Dermis blood vessel endothelial cell (primary cell): ENCODE results near the gene PANX1. TPM values are rescaled to one million over a fixed set of nuclear protein-coding genes. Genes with fewer than 3 reads are reported as not detected.
"Not testable (repeated sequence)": the region's sequence is repeated elsewhere in the genome, so short reads cannot be mapped to it uniquely, and the experiment has no call there.

Experiments used
- DNase-seq: peaks from one replicate; pipeline ENCODE4 v3.0.0; 2010
- total RNA-seq: library from RNA; depleted of rRNA; stranded (reverse); fragments of >200 nt; gene quantifications from 2 replicates; pipeline ENCODE4 v1.2.3, GENCODE V29; 2014

The PANX1 gene
- total RNA-seq, 1 donor from 2014 or later, result 24.8 TPM

DNA sequence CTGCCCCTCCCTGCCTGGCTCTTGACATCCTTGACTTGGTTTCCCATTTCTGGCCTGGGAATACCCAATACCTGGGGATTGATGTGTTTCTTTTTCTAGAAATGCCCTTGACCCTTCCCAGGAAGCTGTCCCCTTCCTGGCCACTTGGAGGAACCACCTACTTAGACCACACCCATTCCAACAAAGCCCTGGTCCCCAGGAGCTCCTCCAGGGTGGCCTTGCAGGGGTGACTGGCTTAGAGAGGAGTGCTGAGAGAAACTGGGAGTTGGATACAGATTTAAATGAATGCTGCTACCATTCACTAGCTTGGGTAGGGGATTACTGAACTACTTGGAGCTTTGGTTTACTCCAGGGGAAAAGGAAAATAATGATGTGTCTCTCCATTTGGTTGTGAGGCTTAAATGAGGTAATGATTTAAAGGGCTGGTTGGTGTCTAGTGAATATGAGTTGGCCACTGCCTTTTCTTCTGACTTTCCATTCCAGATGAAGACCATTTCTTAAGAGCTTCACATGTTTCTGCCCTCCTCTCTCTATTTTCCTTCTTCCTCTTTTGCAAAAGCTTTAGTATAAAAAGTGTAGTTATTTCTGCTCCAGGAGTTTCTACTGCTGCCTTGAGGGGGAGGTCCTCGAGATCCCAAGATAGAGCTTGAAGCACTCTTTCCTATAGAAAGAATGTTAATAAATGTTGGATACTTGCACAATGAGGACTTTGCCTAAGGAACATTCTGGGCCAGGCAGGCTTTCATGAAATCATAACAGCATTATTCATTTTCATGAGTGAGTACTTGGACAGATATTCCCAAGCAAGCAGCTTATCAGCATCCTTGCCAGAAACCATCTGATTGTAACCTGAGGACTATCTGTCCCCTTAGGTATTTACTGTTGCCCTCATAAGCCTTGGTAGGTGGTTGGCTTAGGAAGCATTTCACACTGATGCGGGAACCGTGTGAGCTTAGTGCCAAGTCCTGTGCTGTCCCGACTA, 22.4 kb downstream of the PANX1 start:
- no peak for DNase-seq

- DNase-seq, result peak; percentile 81
These were observed 23.4 kb downstream of the PANX1 start for GRCh38 chr11:94151903-94152677.

DNA sequence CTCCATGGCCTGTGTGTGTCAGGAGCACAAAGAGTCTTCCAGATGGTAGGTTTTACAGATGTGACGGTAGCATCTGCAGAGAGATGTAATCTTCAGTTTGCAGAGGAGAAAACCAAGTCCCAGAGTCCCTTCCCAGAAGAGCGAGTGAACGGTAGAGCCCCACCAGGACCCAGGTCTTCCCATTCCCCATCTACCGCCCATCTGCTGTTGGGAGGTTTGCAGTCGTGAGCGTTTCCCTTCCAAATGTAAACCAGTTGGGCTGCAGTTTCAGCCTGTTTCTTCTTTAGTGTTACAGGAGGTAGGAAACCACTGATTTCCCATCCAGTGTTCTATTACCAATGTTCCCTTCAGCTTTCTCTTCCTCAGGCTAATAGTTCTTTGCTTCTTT, 24.0 kb downstream of the PANX1 start:
- DNase-seq, result no peak

- DNase-seq, result no peak
These were observed 24.7 kb downstream of the PANX1 start for GRCh38 chr11:94153320-94153719.

GRCh38 chr11:94154095-94154856, 25.6 kb downstream of the PANX1 start:
- DNase-seq, result no peak

- DNase-seq, result not testable (repeated sequence)
These were observed 28.7 kb downstream of the PANX1 start for GRCh38 chr11:94157339-94157738.

GRCh38 chr11:94168882-94169281, 40.2 kb downstream of the PANX1 start:
- no peak for DNase-seq

GRCh38 chr11:94169516-94169915, 40.9 kb downstream of the PANX1 start:
- no peak for DNase-seq

GRCh38 chr11:94169930-94170545, 41.4 kb downstream of the PANX1 start:
- DNase-seq, result no peak

DNA sequence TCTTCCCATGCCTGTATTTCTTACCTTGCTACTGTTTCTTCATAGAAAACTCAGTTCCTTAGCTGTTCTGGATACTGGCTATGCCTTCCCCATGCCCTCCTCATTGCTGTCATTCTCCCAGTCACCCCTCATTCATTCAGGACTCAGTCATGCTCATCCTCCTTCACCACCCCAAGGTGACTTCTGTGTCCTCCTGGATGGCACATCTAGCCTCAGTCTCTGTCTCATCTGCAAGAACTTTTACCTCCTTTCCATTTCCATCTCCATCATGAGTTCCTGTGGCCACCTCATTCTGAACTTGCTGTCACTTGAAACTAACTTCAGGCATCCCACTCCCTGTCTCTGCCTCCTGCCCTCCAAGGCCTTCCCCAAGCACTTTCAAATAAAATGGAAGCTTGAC, 42.3 kb downstream of the PANX1 start:
- no peak for DNase-seq

- peak; percentile 69 for DNase-seq
These were observed 43.2 kb downstream of the PANX1 start for GRCh38 chr11:94171693-94172440.

DNA sequence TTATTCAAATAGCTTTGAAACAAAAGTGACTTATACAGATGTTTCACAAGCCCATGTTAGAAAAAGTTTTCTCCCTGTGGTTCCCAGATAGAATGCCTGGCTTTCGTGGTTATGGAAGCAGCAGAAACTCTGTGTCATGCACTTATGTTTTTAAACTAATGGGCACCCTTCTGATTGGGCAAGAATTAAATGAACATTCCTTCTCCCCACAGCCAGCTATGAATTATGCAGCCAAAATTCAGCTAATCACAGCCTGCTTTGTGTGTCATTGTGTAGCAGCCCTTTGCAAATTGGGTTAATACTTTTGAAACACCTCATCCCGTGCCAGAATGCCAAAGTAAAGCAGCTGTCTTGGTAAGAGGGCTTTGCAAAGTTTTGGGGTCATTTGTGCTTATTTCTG, 46.9 kb downstream of the PANX1 start:
- no peak for DNase-seq

- DNase-seq, result no peak
These were observed 49.7 kb downstream of the PANX1 start for GRCh38 chr11:94178331-94178730.

DNA sequence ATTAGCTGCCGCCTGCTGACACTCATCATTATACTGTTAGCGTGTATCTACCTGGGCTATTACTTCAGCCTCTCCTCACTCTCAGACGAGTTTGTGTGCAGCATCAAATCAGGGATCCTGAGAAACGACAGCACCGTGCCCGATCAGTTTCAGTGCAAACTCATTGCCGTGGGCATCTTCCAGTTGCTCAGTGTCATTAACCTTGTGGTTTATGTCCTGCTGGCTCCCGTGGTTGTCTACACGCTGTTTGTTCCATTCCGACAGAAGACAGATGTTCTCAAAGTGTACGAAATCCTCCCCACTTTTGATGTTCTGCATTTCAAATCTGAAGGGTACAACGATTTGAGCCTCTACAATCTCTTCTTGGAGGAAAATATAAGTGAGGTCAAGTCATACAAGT, 51.1 kb downstream of the PANX1 start:
- no peak for DNase-seq

DNA sequence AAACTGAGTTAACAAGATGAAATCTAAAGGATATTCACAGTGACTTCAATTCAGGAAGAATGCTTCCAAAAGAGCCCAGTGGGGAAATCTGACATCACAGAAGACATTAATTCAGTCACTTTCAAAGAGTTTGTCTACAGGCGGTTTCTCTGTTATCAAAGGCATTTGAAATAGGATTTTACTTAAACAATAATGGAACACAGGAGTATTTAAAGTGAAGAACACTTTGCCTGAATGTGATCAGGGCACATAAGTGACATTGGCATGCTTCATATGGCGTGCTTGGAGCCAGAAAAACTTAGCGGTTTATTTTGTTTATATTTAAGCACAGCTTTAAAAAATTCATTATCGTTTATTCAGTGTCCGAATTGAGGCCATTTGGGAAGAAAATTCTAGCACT, 52.9 kb downstream of the PANX1 start:
- no peak for DNase-seq

DNA sequence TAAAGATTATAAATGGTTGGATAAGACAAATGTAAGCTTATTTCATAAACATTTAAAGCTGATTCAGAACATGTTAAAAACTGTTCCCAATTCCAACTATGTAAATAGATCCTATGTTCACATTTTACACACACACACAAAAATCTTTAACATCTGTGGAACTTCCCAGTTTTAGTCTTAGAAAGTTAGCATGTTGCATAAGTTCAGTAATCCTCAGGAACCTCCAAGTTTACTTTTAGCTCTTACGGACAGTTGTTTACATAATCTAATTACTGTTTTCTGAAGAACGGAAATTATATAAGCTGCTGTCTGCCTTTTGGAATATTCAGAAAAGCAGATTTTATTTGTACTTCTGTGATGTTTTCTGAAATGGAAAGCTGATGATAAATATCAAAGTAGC, 53.3 kb downstream of the PANX1 start:
- no peak for DNase-seq

DNA sequence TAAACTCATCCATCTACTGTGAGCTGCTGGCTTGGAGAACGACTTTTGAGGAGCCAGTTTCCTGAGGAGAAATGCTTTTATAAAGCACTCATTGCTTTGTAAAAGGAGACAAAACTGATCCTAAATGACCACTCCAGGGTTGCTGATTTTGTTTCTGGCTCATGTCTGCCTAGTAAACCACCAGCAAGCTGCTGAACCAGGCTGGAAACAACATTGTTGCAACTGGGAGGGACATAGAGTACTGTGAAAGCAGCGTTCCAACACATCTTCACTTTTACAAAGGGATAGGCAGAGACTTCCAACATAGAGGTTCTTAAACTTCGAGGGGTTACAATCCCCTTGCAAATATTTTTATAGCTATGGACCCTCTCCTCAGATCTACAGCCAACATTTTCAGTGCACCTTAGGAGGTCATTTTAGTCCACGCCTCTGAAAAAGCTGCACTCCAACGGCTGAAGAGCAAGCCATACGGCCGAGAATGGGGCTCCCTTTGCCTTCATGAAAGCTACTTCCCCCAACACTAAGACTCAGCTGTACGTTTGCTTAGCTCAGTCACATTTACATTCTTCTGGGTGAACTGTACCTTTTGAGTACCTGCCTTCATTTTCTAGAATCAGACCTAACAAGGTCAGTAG, 54.7 kb downstream of the PANX1 start:
- no peak for DNase-seq

DNA sequence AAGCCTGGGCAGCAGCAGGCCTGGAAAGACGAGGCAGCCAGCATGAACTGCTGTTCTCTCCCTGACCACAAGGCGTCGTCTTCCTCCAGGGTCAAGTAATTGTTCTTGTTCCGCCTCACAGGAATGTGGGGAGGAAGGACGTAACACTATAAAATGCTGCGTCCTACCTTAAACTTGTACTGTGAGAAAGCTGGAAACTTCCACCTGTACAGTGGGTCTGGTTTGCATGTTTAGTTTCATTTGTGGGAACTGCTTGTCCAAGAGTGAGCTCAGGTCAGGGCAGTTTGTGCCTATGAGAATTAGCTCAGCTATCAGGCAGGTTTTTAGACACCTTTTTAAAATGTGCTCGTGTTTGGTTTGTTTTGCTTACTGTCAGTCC, 55.2 kb downstream of the PANX1 start:
- peak; percentile 86 for DNase-seq

DNA sequence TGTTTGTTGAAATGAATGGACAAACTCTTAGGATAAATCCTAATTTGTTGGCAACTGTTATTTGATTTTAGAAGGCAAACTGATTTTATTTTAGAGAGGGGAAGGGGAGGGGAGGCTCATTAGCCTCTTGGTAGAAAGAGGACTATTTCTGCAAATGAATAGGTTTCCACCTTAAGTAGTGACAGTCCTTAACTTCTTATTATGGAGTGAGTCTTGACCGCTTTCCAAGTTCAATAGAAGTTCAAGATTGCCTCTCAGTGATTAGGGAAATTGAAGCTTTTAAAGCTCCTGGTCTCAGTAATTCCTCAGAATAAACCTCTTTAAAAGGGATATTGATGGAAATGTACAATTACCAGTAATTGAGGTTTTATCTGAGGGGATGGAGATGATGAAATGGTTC, 55.7 kb downstream of the PANX1 start:
- no peak for DNase-seq

DNA sequence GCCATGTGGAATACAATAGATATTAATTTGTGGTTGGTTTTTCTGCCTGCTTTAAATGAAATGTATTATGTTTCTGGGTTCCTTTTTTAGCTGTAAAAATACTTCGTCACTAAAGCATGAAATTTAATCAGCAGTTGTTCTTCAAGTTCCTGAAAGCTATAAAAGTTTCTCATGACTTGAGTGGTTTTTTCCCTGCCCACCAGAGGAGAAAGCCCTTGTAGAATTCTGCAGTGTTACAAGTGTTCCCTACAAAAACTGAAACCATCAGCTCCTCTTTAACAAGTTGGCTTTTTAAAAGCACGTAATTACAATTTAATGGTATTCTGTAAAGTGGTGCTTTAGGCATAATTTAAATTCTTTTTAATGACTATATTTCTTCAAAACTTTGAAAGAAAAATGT, 56.2 kb downstream of the PANX1 start:
- DNase-seq, result no peak

- DNase-seq, result no peak
These were observed 56.9 kb downstream of the PANX1 start for GRCh38 chr11:94185416-94186084.
